HepG2 (cell line): ENCODE data around the gene KCNK7. TPM values are rescaled to one million over a fixed set of nuclear protein-coding genes. Genes with fewer than 3 reads are reported as not detected.

ENCODE experiments used
- ARID3A ChIP-seq: IDR thresholded peaks from 2 replicates; pipeline ENCODE4 v1.6.1; 2012; ENCODE audit warnings: low read depth, low read length, improper control_type of control experiment
- ARNT ChIP-seq: fragments of 450-650 bp; IDR thresholded peaks from 2 replicates; pipeline ENCODE4 v1.6.1; 2017
- CCAR2 ChIP-seq: fragments of 200-400 bp; formaldehyde crosslinking; optimal IDR thresholded peaks from 2 replicates; pipeline ENCODE3; 2018; ENCODE audit warnings: low read depth, mild to moderate bottlenecking, low read length, moderate library complexity
- CENPX ChIP-seq: sonication (generic); formaldehyde crosslinking; IDR thresholded peaks from 2 replicates; pipeline ENCODE4 v1.9.0; 2021; ENCODE audit warnings: mild to moderate bottlenecking, missing genetic modification reagents, moderate library complexity
- CERS6 ChIP-seq: sonication (generic); formaldehyde crosslinking; IDR thresholded peaks from 2 replicates; pipeline ENCODE4 v1.5.0; 2020; ENCODE audit warnings: missing genetic modification reagents
- ESRRA ChIP-seq: sonication (generic); formaldehyde crosslinking; IDR thresholded peaks from 2 replicates; pipeline ENCODE4 v1.5.1; 2020; ENCODE audit warnings: mild to moderate bottlenecking, low read depth, missing genetic modification reagents
- ETV6 ChIP-seq: sonication (generic); formaldehyde crosslinking; conservative IDR thresholded peaks from 2 replicates; pipeline ENCODE4 v1.4.0; 2020; ENCODE audit warnings: missing genetic modification reagents
- FIP1L1 ChIP-seq: fragments of 200-400 bp; formaldehyde crosslinking; IDR thresholded peaks from 2 replicates; pipeline ENCODE4 v1.6.1; 2018; ENCODE audit warnings: low read depth, mild to moderate bottlenecking, low read length, moderate library complexity, borderline replicate concordance; ENCODE audit not compliant: insufficient read depth
- FOXK1 ChIP-seq: sonication (generic); formaldehyde crosslinking; IDR thresholded peaks from 2 replicates; pipeline ENCODE4 v1.4.0; 2020; ENCODE audit warnings: low read depth, missing genetic modification reagents, borderline replicate concordance
- FOXK2 ChIP-seq: fragments of 450-650 bp; IDR thresholded peaks from 2 replicates; pipeline ENCODE4 v1.6.1; 2016
- FOXO1 ChIP-seq: sonication (generic); formaldehyde crosslinking; IDR thresholded peaks from 2 replicates; pipeline ENCODE4 v1.4.0; 2020; ENCODE audit warnings: missing genetic modification reagents
- GATAD2A ChIP-seq: IDR thresholded peaks from 2 replicates; pipeline ENCODE4 v1.6.1; 2016
- HOXD1 ChIP-seq: sonication (generic); formaldehyde crosslinking; IDR thresholded peaks from 2 replicates; pipeline ENCODE4 v1.5.0; 2020; ENCODE audit warnings: missing genetic modification reagents
- MBNL3 ChIP-seq: fragments of 250-450 bp; sonication (Bioruptor Pico); conservative IDR thresholded peaks from 2 replicates; pipeline ENCODE4 v1.8.0; 2022; ENCODE audit warnings: mild to moderate bottlenecking, inconsistent platforms
- MTF2 ChIP-seq: sonication (generic); formaldehyde crosslinking; IDR thresholded peaks from 2 replicates; pipeline ENCODE4 v1.5.0; 2020; ENCODE audit warnings: missing genetic modification reagents, borderline replicate concordance
- MXD3 ChIP-seq: IDR thresholded peaks from 2 replicates; pipeline ENCODE4 v1.6.1; 2016; ENCODE audit warnings: mild to moderate bottlenecking, missing biosample characterization, missing genetic modification reagents
- NFATC3 ChIP-seq: sonication (generic); formaldehyde crosslinking; IDR thresholded peaks from 2 replicates; pipeline ENCODE4 v1.5.1; 2020; ENCODE audit warnings: mild to moderate bottlenecking, missing genetic modification reagents
- SRSF4 ChIP-seq: fragments of 200-400 bp; formaldehyde crosslinking; IDR thresholded peaks from one replicate; pipeline ENCODE4 v1.6.1; 2018; ENCODE audit warnings: mild to moderate bottlenecking, low read depth, low read length, moderate library complexity; ENCODE audit not compliant: poor library complexity, severe bottlenecking
- SRY ChIP-seq: sonication (generic); formaldehyde crosslinking; IDR thresholded peaks from 2 replicates; pipeline ENCODE4 v1.8.0; 2022; ENCODE audit warnings: mild to moderate bottlenecking, missing genetic modification reagents
- TAF15 ChIP-seq: fragments of 200-400 bp; formaldehyde crosslinking; IDR thresholded peaks from one replicate; pipeline ENCODE4 v1.6.1; 2018; ENCODE audit warnings: mild to moderate bottlenecking, low read depth, low read length; ENCODE audit not compliant: poor library complexity, severe bottlenecking
- TP53 ChIP-seq: sonication (generic); formaldehyde crosslinking; conservative IDR thresholded peaks from 2 replicates; pipeline ENCODE4 v1.4.0; 2020; ENCODE audit warnings: missing genetic modification reagents
- U2AF1 ChIP-seq: fragments of 200-400 bp; formaldehyde crosslinking; optimal IDR thresholded peaks from 2 replicates; pipeline ENCODE3; 2017; ENCODE audit warnings: mild to moderate bottlenecking, low read depth, low read length
- ZBTB20 ChIP-seq: sonication (generic); formaldehyde crosslinking; IDR thresholded peaks from 2 replicates; pipeline ENCODE4 v1.8.1; 2023; ENCODE audit warnings: missing genetic modification reagents, low read depth, mild to moderate bottlenecking, borderline replicate concordance
- ZFP62 ChIP-seq: sonication (generic); formaldehyde crosslinking; IDR thresholded peaks from 2 replicates; pipeline ENCODE4 v1.4.0; 2020; ENCODE audit warnings: missing genetic modification reagents
- ZNF33A ChIP-seq: sonication (generic); formaldehyde crosslinking; IDR thresholded peaks from 2 replicates; pipeline ENCODE4 v1.5.1; 2020; ENCODE audit warnings: missing genetic modification reagents, mild to moderate bottlenecking, moderate library complexity, borderline replicate concordance
- ZNF567 ChIP-seq: sonication (generic); formaldehyde crosslinking; IDR thresholded peaks from 2 replicates; pipeline ENCODE4 v1.8.1; 2023; ENCODE audit warnings: mild to moderate bottlenecking, missing genetic modification reagents, borderline replicate concordance
- ZNF639 ChIP-seq: conservative IDR thresholded peaks from 2 replicates; pipeline ENCODE4 v1.6.1; 2018; ENCODE audit warnings: missing genetic modification reagents
- ZNF768 ChIP-seq: sonication (generic); formaldehyde crosslinking; IDR thresholded peaks from 2 replicates; pipeline ENCODE4 v1.4.0; 2020; ENCODE audit warnings: missing genetic modification reagents
- ZNF788 ChIP-seq: sonication (generic); formaldehyde crosslinking; IDR thresholded peaks from 2 replicates; pipeline ENCODE4 v1.5.0; 2020; ENCODE audit warnings: mild to moderate bottlenecking, missing genetic modification reagents, borderline replicate concordance
- polyA plus RNA-seq, 8 experiments: library from polyadenylated mRNA; depleted of rRNA in 3 of 8; stranded (reverse) in 7 of 8; unstranded in 1 of 8; fragments of >200 nt; fragmentation: Illumina TruSeq in 4 of 8; extraction: Trizol in 4 of 8; gene quantifications; 2 replicates each; pipeline versions ENCODE4 v1.2.1 to v1.2.3, GENCODE V29; 2011 to 2016; ENCODE audit warnings: low read depth in 4 of 8, missing spikeins in 1 of 8, mixed read lengths in 1 of 8; ENCODE audit not compliant: insufficient read depth in 1 of 8
- total RNA-seq, 5 experiments: library from RNA; depleted of rRNA; stranded (reverse); fragments of >200 nt; fragmentation: Illumina TruSeq; extraction: Trizol; gene quantifications; 2 replicates each; pipeline ENCODE4 v1.2.3, GENCODE V29; 2016; ENCODE audit warnings: low read depth in 1 of 5

The KCNK7 gene
- total and polyA plus RNA-seq, 2 of the 13 experiments (the other 11 are each of a cell fraction or from before 2014, with no cell fraction given) = 0.11 TPM; not detected in 1

GRCh38 chr11:65615950-65616574, 20.5 kb upstream of the KCNK7 start (continued):
- TF ChIP-seq ARID3A = no peak
- no peak for TF ChIP-seq CENPX (CRISPR knock-in tag)
- TF ChIP-seq MBNL3 = no peak
- peak; percentile 76; the same call in 1 of the 2 replicates for TF ChIP-seq ESRRA (CRISPR knock-in tag)
- 0 out of 2 replicates have a peak, but pooled peaks have one; percentile 39 for TF ChIP-seq ZNF788 (CRISPR knock-in tag)
- TF ChIP-seq ZFP62 (CRISPR knock-in tag) = no peak
- no peak for TF ChIP-seq ZNF768 (CRISPR knock-in tag)
- TF ChIP-seq ETV6 (CRISPR knock-in tag) = no peak
- TF ChIP-seq FOXK2 = no peak
- TF ChIP-seq SRSF4 = no peak
- TF ChIP-seq FIP1L1 = no peak
- no peak for TF ChIP-seq HOXD1
- TF ChIP-seq MXD3 = peak; percentile 27; the same call in 1 of the 2 replicates
- TF ChIP-seq NFATC3 = no peak
- no peak for TF ChIP-seq ZNF33A (CRISPR knock-in tag)
- no peak for TF ChIP-seq CCAR2
- TF ChIP-seq U2AF1 = no peak
- no peak for TF ChIP-seq TAF15
- TF ChIP-seq TP53 (CRISPR knock-in tag) = no peak
- TF ChIP-seq MTF2 (CRISPR knock-in tag) = no peak
- no peak for TF ChIP-seq ZBTB20
- TF ChIP-seq FOXO1 = no peak
- no peak for TF ChIP-seq CERS6 (CRISPR knock-in tag)
- no peak for TF ChIP-seq ARNT
- TF ChIP-seq FOXK1 (CRISPR knock-in tag) = no peak
- 0 out of 2 replicates have a peak, but pooled peaks have one; percentile 0 for TF ChIP-seq ZNF639 (CRISPR knock-in tag)
- TF ChIP-seq SRY (CRISPR knock-in tag) = 0 out of 2 replicates have a peak, but pooled peaks have one; percentile 26
- TF ChIP-seq ZNF567 (CRISPR knock-in tag) = no peak
- TF ChIP-seq GATAD2A (CRISPR knock-in tag) = no peak
